ENCODE results near the gene VRK3.

DNA sequence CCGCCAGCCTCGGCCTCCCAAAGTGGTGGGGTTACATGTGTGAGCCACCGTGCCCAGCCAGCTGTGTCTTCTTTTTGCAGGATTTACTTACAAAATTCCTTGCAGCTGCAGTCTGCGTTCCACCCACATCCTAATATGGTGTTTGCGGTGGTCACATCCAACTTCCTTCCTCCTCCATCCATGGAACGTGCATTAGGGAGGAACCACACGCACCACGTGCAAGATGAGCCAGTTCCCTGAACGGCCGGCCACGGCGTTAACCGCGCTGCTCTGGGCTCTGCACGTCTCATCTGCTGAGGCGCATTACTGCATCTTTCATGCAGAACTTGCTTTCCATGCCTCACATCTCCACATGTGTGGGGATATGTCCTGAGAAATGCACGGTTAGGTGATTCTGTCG lies 51.2 kb downstream of the VRK3 start:
- TF ChIP-seq, protein P1, sequence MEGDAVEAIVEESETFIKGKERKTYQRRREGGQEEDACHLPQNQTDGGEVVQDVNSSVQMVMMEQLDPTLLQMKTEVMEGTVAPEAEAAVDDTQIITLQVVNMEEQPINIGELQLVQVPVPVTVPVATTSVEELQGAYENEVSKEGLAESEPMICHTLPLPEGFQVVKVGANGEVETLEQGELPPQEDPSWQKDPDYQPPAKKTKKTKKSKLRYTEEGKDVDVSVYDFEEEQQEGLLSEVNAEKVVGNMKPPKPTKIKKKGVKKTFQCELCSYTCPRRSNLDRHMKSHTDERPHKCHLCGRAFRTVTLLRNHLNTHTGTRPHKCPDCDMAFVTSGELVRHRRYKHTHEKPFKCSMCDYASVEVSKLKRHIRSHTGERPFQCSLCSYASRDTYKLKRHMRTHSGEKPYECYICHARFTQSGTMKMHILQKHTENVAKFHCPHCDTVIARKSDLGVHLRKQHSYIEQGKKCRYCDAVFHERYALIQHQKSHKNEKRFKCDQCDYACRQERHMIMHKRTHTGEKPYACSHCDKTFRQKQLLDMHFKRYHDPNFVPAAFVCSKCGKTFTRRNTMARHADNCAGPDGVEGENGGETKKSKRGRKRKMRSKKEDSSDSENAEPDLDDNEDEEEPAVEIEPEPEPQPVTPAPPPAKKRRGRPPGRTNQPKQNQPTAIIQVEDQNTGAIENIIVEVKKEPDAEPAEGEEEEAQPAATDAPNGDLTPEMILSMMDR (IDR thresholded peaks at IDR 0.05; ENCODE audit: borderline replicate concordance, extremely low read depth, low read length, poor library complexity, severe bottlenecking) = no peak
- no peak for TF ChIP-seq EZH2 (IDR thresholded peaks at IDR 0.05; ENCODE audit: borderline replicate concordance, low read depth, low read length, severe bottlenecking)
